ENCODE results near the gene COA5.

DNA sequence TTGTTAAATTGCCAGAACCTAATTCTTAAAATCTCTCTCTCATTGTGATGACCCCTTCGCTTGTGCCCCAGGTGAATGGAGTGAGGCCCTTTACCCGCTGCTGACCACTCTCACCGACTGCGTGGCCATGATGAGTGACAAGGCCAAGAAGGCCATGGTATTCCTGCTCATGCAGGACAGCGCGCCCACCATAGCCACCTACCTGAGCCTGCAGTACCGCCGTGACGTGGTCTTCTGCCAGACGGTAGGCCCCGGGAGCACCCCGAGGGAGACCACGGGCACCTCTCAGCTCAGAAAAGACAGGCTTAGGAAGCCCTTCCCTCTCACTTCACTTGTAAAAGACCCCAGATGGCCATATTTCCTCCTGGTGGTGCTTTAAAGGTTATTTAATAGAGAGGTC is 44.9 kb downstream of the COA5 start:
- TF ChIP-seq, protein P1, sequence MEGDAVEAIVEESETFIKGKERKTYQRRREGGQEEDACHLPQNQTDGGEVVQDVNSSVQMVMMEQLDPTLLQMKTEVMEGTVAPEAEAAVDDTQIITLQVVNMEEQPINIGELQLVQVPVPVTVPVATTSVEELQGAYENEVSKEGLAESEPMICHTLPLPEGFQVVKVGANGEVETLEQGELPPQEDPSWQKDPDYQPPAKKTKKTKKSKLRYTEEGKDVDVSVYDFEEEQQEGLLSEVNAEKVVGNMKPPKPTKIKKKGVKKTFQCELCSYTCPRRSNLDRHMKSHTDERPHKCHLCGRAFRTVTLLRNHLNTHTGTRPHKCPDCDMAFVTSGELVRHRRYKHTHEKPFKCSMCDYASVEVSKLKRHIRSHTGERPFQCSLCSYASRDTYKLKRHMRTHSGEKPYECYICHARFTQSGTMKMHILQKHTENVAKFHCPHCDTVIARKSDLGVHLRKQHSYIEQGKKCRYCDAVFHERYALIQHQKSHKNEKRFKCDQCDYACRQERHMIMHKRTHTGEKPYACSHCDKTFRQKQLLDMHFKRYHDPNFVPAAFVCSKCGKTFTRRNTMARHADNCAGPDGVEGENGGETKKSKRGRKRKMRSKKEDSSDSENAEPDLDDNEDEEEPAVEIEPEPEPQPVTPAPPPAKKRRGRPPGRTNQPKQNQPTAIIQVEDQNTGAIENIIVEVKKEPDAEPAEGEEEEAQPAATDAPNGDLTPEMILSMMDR (IDR thresholded peaks at IDR 0.05) = no peak
- TF ChIP-seq POLR2A (IDR thresholded peaks at IDR 0.05) = no peak
